Measurements from ENCODE around the gene NECTIN2.

DNA sequence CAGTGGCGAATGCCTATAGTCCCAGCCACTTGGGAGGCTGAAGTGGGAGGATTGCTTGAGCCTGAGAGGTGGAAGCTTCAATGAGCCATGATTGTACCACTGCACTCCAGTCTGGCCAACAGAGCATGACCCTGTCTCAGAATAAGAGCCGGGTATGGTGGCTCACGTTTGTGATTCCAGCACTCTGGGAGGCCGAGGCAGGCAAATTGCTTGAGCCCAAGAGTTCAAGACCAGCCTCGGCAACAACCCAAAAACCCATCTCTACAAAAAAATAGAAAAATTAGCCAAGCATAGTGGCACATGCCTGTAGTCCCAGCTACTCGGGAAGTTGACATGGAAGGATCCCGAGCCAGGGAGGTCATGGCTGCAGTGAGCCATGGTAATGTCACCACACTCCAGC is 5.3 kb upstream of the NECTIN2 start:
- TF ChIP-seq ZFP30 (CRISPR knock-in tag; IDR thresholded peaks at IDR 0.05) (no peak), ZC3H10 (CRISPR knock-in tag; IDR thresholded peaks at IDR 0.05) (no peak), ARNTL (CRISPR knock-in tag; IDR thresholded peaks at IDR 0.05; ENCODE audit: borderline replicate concordance, low read depth) (no peak), SNAI2 (CRISPR knock-in tag; IDR thresholded peaks at IDR 0.05) (no peak), ZFP3 (CRISPR knock-in tag; IDR thresholded peaks at IDR 0.05) (no peak), CSDC2 (CRISPR knock-in tag; IDR thresholded peaks at IDR 0.05) (no peak), OSR1 (CRISPR knock-in tag; IDR thresholded peaks at IDR 0.05) (no peak), RARB (CRISPR knock-in tag; IDR thresholded peaks at IDR 0.05) (no peak), BACH2 (CRISPR knock-in tag; IDR thresholded peaks at IDR 0.05; ENCODE audit: borderline replicate concordance) (no peak), PPARA (CRISPR knock-in tag; IDR thresholded peaks at IDR 0.05; ENCODE audit: borderline replicate concordance) (no peak), ZNF565 (CRISPR knock-in tag; conservative IDR thresholded peaks at IDR 0.05; ENCODE audit: low read depth) (no peak)
- TF ChIP-seq, protein P1, sequence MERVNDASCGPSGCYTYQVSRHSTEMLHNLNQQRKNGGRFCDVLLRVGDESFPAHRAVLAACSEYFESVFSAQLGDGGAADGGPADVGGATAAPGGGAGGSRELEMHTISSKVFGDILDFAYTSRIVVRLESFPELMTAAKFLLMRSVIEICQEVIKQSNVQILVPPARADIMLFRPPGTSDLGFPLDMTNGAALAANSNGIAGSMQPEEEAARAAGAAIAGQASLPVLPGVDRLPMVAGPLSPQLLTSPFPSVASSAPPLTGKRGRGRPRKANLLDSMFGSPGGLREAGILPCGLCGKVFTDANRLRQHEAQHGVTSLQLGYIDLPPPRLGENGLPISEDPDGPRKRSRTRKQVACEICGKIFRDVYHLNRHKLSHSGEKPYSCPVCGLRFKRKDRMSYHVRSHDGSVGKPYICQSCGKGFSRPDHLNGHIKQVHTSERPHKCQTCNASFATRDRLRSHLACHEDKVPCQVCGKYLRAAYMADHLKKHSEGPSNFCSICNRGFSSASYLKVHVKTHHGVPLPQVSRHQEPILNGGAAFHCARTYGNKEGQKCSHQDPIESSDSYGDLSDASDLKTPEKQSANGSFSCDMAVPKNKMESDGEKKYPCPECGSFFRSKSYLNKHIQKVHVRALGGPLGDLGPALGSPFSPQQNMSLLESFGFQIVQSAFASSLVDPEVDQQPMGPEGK (CRISPR knock-in tag; IDR thresholded peaks at IDR 0.05; ENCODE audit: borderline replicate concordance) = no peak
- TF ChIP-seq, protein P2, sequence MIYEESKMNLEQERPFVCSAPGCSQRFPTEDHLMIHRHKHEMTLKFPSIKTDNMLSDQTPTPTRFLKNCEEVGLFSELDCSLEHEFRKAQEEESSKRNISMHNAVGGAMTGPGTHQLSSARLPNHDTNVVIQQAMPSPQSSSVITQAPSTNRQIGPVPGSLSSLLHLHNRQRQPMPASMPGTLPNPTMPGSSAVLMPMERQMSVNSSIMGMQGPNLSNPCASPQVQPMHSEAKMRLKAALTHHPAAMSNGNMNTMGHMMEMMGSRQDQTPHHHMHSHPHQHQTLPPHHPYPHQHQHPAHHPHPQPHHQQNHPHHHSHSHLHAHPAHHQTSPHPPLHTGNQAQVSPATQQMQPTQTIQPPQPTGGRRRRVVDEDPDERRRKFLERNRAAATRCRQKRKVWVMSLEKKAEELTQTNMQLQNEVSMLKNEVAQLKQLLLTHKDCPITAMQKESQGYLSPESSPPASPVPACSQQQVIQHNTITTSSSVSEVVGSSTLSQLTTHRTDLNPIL (CRISPR knock-in tag; IDR thresholded peaks at IDR 0.05; ENCODE audit: low read depth) = no peak

Data from SK-N-SH treated with all-trans-retinoic acid at 6 μM for 48 hours (cell line).